H7 (cell line): ENCODE data around the gene CHST11. TPM values are rescaled to one million over a fixed set of nuclear protein-coding genes. Genes with fewer than 3 reads are reported as not detected.

Source experiments
- DNase-seq: peaks from one replicate; pipeline ENCODE4 v3.0.0; 2012
- H3K27me3 ChIP-seq: 2 replicates; pipeline ENCODE4 v1.6.0; 2011; ENCODE audit warnings: mild to moderate bottlenecking, low read length; ENCODE audit not compliant: control insufficient read depth, insufficient read depth
- H3K36me3 ChIP-seq: replicated peaks from 2 replicates; pipeline ENCODE4 v1.5.1; 2011; ENCODE audit warnings: low read length; ENCODE audit not compliant: control insufficient read depth, insufficient read depth
- H3K4me3 ChIP-seq: 2 replicates; pipeline ENCODE4 v1.5.1; 2011; ENCODE audit warnings: low read depth, mild to moderate bottlenecking, control low read depth, low read length, moderate library complexity; ENCODE audit not compliant: insufficient read depth
- total RNA-seq: library from RNA; depleted of rRNA; stranded (reverse); fragments of >200 nt; shearing (Covaris generic); gene quantifications from 2 replicates; pipeline ENCODE4 v1.2.3, GENCODE V29; 2014

CHST11 gene
- total RNA-seq, 1 experiment from 2014 or later = 14.5 TPM

- no peak overlapping the region for H3K4me3 ChIP-seq
- H3K36me3 ChIP-seq = no peaks in the 10 kb centered on the region
- H3K27me3 ChIP-seq = no peaks in the 10 kb centered on the region
- DNase-seq = no peak
Measured at GRCh38 chr12:104687823-104688573, 231.2 kb downstream of the CHST11 start.

DNA sequence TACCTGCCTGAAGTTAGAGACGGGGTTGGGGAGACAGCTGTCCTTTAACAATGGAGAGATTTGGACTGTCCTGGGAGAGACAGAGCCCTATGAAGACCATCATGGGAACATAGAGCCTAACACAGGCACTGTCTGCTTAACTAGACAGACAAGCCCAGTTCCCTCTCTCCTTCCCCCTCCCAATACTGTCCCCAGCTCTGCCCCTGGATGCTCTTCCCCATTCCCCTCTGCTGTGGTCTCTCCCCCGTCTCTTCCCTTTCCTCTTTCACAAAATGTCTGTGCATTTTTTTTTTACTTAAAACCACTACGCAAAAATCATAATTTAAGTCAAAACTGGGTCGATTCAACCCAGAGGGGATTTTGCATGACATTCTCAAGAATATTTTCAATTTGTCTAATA, 232.9 kb downstream of the CHST11 start:
- H3K27me3 ChIP-seq = no peaks in the 10 kb centered on the region
- no peak overlapping the region for H3K4me3 ChIP-seq
- DNase-seq = no peak
- H3K36me3 ChIP-seq = no peaks in the 10 kb centered on the region

GRCh38 chr12:104691721-104692556, 235.2 kb downstream of the CHST11 start:
- Histone ChIP-seq H3K27me3 (no peaks in the 10 kb centered on the region), H3K4me3 (no peak overlapping the region), H3K36me3 (no peaks in the 10 kb centered on the region)
- DNase-seq = no peak

- Histone ChIP-seq H3K4me3 (no peak overlapping the region), H3K36me3 (no peaks in the 10 kb centered on the region), H3K27me3 (no peaks in the 10 kb centered on the region)
- DNase-seq = no peak
Measured at GRCh38 chr12:104692557-104693218, 235.9 kb downstream of the CHST11 start.

- no peak overlapping the region for H3K4me3 ChIP-seq
- no peak for DNase-seq
- H3K36me3 ChIP-seq = no peaks in the 10 kb centered on the region
- no peaks in the 10 kb centered on the region for H3K27me3 ChIP-seq
Measured at GRCh38 chr12:104693493-104693892, 236.7 kb downstream of the CHST11 start.

- H3K4me3 ChIP-seq = no peak overlapping the region
- no peak for DNase-seq
- H3K27me3 ChIP-seq = no peaks in the 10 kb centered on the region
- no peaks in the 10 kb centered on the region for H3K36me3 ChIP-seq
Measured at GRCh38 chr12:104694161-104694560, 237.4 kb downstream of the CHST11 start.

DNA sequence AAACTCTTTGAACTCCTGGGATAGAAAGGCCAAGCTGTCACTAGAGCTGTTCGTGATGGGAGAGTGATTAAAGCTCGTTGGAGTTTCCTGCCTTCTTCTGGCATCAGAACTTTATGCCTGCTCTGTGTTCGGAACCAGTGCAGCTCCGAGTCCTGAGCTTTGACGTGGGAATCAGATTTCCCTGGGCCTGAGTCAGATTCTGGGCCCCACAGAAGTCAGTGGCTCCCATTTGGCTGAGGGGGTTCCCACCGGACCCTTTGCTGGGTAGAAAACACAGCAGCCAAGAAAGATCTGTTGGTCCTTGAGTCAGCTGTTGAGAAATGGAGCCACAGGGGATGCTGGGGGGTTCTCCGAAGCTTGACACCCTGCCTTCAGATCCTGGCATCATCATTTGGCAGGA, 238.0 kb downstream of the CHST11 start:
- Histone ChIP-seq H3K4me3 (no peak overlapping the region), H3K27me3 (no peaks in the 10 kb centered on the region), H3K36me3 (no peaks in the 10 kb centered on the region)
- no peak for DNase-seq

DNA sequence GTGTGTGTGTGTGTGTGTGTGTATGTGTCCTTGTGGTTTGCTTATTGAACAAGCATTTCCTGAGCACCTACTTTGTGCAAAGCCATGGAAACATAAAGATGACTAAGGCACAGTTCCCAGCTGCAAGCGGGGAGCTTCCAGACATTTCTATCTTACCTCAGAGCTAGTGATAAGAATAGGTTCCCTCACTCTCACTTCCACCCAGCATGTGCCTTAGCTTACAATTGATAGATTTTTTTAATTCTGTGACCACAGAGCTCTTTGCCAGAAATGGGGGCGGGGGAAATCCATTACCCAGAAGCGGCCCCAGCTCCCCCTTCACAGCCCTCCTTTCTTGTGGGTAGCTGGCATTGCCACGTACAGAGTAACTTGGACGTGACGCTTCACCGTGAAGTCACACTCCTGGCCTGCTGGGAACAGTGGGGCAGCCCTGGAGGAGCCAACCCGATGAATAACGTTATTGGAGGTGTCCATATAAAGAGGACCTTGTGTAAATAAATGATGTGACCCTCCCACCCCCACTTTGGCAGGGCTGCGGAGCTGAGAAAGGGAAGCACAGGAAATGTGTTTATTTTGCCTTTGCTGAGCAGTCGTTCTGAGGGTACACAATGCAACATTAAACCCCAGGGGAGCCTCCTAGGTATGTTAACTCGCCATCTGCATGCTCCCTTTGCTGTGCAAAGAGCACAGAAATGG, 238.9 kb downstream of the CHST11 start:
- H3K27me3 ChIP-seq = no peaks in the 10 kb centered on the region
- DNase-seq = no peak
- H3K36me3 ChIP-seq = no peaks in the 10 kb centered on the region
- no peak overlapping the region for H3K4me3 ChIP-seq

- no peak for DNase-seq
- Histone ChIP-seq H3K4me3 (no peak overlapping the region), H3K36me3 (no peaks in the 10 kb centered on the region), H3K27me3 (no peaks in the 10 kb centered on the region)
Measured at GRCh38 chr12:104697186-104697585, 240.4 kb downstream of the CHST11 start.

DNA sequence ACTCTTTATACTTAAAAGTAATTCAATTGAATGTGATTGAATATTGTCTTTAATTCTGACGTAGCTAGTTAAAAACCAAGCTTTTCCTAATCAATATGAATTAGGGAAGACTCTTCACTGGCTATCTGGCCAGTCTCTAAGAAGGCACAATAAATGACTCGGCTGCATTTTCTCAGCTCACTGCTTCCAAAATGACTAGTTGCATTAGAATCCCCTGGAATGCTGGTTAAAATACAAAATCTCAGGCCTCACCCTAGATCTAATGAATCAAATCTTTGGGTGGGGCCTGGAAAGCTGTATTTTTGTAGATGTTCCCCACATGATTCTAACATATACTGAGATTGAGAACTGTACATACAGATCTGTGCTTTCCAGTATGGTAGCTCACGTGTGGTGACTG, 242.1 kb downstream of the CHST11 start:
- Histone ChIP-seq H3K36me3 (no peaks in the 10 kb centered on the region), H3K27me3 (no peaks in the 10 kb centered on the region), H3K4me3 (no peak overlapping the region)
- DNase-seq = no peak

- Histone ChIP-seq H3K4me3 (no peak overlapping the region), H3K27me3 (no peaks in the 10 kb centered on the region), H3K36me3 (no peaks in the 10 kb centered on the region)
- no peak for DNase-seq
Measured at GRCh38 chr12:104699489-104700190, 242.9 kb downstream of the CHST11 start.

- Histone ChIP-seq H3K4me3 (no peak overlapping the region), H3K36me3 (no peaks in the 10 kb centered on the region), H3K27me3 (no peaks in the 10 kb centered on the region)
- DNase-seq = no peak
Measured at GRCh38 chr12:104700324-104700723, 243.6 kb downstream of the CHST11 start.

DNA sequence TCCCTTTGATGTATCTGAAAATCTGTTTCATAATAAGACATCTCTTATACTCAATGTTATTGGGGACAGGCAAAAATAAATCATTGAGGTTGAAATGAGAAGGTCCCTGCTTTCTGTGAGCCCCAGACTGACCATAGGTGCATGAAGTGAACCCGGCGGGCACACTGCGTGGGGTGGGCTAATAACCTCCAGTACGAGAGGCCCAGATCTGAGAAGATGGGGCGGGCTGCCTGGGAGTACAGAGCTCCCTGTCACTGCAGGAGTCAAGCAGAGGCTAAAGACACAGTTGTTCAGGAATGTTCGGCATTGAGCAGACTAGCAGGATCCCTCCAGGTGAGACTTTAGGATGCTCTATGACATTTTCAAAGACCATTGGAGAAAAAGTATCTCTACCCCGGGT, 244.6 kb downstream of the CHST11 start:
- no peak overlapping the region for H3K4me3 ChIP-seq
- H3K27me3 ChIP-seq = no peaks in the 10 kb centered on the region
- no peaks in the 10 kb centered on the region for H3K36me3 ChIP-seq
- no peak for DNase-seq

- Histone ChIP-seq H3K4me3 (no peak overlapping the region), H3K36me3 (no peaks in the 10 kb centered on the region), H3K27me3 (no peaks in the 10 kb centered on the region)
- DNase-seq = no peak
Measured at GRCh38 chr12:104701756-104702155, 245.0 kb downstream of the CHST11 start.
